ENCODE data around the gene AATK.

AATK gene

GRCh38 chr17:81200695-81201580 lies 34.9 kb upstream of the AATK start:
- H3K4me3 ChIP-seq (ENCODE audit: low read depth, low read length) = no peak overlapping the region
- in situ Hi-C loops (cut with HindIII; ENCODE audit: low sequenced_read_pairs) = no loop called here
- DNase-seq (ENCODE audit: low read depth, low spot score) = peak; percentile 67
- peak; percentile 70 for TF ChIP-seq CTCF (IDR thresholded peaks at IDR 0.05; ENCODE audit: low read depth, low read length)

- in situ Hi-C loops (cut with HindIII; ENCODE audit: low sequenced_read_pairs) = no loop called here
- no peak for DNase-seq (ENCODE audit: low read depth, low spot score)
- no peak overlapping the region for H3K4me3 ChIP-seq (ENCODE audit: low read depth, low read length)
- TF ChIP-seq CTCF (IDR thresholded peaks at IDR 0.05; ENCODE audit: low read depth, low read length) = no peak
Measured at GRCh38 chr17:81200201-81200600, 34.2 kb upstream of the AATK start.

DNA sequence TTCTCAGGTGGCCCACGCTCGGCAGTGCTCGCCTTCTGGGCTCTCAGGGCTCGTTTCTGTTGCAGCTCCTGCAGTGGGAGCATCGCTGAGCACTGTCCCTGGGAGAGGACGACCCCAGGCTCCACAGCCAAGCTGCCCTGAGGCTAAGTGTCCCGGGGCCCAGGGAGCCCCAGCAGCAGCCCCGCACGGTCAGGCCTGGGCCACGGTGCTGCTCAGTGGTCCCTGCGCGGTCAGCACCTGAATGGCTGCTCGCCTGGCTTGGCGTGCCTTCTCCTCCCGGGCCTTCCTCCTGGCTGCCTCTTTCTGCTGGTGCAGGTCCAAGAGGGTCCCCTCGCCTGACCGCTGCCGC lies 33.4 kb upstream of the AATK start:
- no peak overlapping the region for H3K4me3 ChIP-seq (ENCODE audit: low read depth, low read length)
- in situ Hi-C loops (cut with HindIII; ENCODE audit: low sequenced_read_pairs) = no loop called here
- TF ChIP-seq CTCF (IDR thresholded peaks at IDR 0.05; ENCODE audit: low read depth, low read length) = no peak
- DNase-seq (ENCODE audit: low read depth, low spot score) = no peak

GRCh38 chr17:81198826-81199481 lies 32.9 kb upstream of the AATK start:
- H3K4me3 ChIP-seq (ENCODE audit: low read depth, low read length) = no peak overlapping the region
- in situ Hi-C loops (cut with HindIII; ENCODE audit: low sequenced_read_pairs) = no loop called here
- DNase-seq (ENCODE audit: low read depth, low spot score) = no peak
- TF ChIP-seq CTCF (IDR thresholded peaks at IDR 0.05; ENCODE audit: low read depth, low read length) = no peak

DNA sequence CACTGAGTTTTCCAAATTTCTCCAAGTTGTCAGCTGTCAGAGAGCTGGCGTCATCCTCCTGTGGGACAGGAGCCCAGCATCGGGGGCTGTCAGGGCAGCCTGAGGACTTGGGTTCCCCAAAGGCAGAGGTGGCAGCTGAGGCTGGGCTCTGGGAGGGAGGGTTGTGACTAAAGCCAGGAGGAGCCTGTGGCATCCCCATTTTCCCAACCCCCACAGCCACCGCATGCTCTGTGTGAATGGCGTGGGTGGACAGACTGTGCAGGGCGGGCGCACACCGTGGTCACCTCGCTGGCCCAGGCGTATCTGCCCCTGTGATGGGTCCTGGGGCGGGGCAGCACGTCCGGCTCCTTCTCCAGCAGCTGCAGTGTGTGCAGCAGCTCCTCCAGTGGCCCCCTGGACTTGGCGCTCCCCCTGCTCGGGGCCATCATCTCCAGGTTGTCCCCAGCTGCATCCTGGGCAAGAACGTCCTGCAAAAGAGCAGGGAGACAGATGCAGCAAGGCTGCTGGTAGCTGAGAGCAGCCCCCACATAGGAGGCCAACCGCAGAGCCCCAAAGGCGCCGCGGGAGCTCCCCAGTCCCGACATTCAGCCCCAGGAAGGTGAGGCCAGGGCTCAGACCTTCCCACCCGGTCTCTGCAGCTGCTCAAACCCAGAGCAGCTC lies 31.9 kb upstream of the AATK start:
- no peak for TF ChIP-seq CTCF (IDR thresholded peaks at IDR 0.05; ENCODE audit: low read depth, low read length)
- H3K4me3 ChIP-seq (ENCODE audit: low read depth, low read length) = no peak overlapping the region
- DNase-seq (ENCODE audit: low read depth, low spot score) = no peak
- in situ Hi-C loops (cut with HindIII; ENCODE audit: low sequenced_read_pairs) = no loop called here

DNA sequence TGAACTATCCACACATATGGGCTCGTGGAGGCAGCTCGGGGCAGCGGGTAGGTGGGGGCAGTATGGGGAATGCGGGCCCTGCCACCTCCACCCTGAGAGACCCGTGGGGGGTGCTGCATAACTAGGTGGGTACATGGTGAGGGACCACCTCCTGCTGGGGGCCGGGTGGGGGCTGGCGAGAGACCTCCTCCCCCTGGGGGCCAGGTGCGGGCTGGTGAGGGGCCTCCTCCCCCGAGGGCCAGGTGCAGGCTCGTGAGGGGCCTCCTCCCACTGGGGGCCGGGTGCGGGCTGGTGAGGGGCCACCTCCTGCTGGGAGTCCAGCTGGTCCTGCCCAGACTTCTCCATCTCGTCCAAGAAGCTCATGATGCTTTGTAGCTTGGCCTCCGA lies 31.4 kb upstream of the AATK start:
- in situ Hi-C loops (cut with HindIII; ENCODE audit: low sequenced_read_pairs) = no loop called here
- TF ChIP-seq CTCF (IDR thresholded peaks at IDR 0.05; ENCODE audit: low read depth, low read length) = no peak
- DNase-seq (ENCODE audit: low read depth, low spot score) = no peak
- H3K4me3 ChIP-seq (ENCODE audit: low read depth, low read length) = no peak overlapping the region
